AG04449 (cell line): ENCODE data around the gene GAK.

Experiments used
- CTCF ChIA-PET: fragments of 350-600 bp; formaldehyde crosslinking; extraction: SDS; loops from one replicate; lab custom pipeline; 2021; ENCODE audit warnings: antibody characterized with exemption; lab: Yijun Ruan, JAX
- POLR2A ChIA-PET: fragments of 400-600, 350-600 bp; formaldehyde crosslinking; extraction: SDS; loops from one replicate; lab custom pipeline; 2020; ENCODE audit warnings: antibody characterized with exemption, inconsistent platforms; lab: Yijun Ruan, JAX
- DNase-seq: peaks from one replicate; pipeline ENCODE4 v3.0.0-alpha.2; 2010; ENCODE audit warnings: low read depth, low spot score
- H3K4me3 ChIP-seq: 2 replicates; pipeline ENCODE4 v1.5.1; 2011; ENCODE audit warnings: low read depth, mild to moderate bottlenecking, control low read depth, low read length
- TF ChIP-seq, protein P1 (sequence below): IDR thresholded peaks from one replicate; pipeline ENCODE4 v1.5.1; 2011; ENCODE audit warnings: mild to moderate bottlenecking, moderate library complexity, low read length, control low read depth, inconsistent platforms; ENCODE audit not compliant: insufficient read depth; ENCODE audit errors: missing control alignments

Gene GAK

DNA sequence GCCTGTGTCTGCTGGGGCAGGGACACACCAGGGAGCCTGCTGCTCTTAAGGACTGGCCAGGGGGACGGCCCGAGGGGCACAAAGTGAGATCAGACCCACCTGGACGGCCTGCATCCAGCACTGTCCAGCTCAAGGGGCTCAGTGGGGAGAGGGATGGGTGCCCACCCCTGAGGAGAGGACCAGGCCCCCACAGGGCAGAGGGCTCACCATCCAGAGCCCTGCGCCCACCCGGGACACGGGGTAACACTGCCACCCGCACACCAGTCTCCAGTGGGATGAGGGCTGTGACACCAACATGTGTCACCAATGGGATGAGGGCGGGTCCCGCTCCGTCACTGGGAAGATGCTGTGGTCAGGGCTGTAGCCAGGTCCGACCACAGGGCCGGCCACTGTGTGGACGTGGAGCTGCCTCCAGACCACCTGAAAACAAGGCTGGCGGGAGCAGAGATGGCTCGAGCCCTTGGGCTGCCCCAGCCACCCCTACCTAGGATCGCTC, 28.1 kb upstream of the GAK start:
- no peak overlapping the region for H3K4me3 ChIP-seq
- DNase-seq: no peak
- TF ChIP-seq, protein P1, sequence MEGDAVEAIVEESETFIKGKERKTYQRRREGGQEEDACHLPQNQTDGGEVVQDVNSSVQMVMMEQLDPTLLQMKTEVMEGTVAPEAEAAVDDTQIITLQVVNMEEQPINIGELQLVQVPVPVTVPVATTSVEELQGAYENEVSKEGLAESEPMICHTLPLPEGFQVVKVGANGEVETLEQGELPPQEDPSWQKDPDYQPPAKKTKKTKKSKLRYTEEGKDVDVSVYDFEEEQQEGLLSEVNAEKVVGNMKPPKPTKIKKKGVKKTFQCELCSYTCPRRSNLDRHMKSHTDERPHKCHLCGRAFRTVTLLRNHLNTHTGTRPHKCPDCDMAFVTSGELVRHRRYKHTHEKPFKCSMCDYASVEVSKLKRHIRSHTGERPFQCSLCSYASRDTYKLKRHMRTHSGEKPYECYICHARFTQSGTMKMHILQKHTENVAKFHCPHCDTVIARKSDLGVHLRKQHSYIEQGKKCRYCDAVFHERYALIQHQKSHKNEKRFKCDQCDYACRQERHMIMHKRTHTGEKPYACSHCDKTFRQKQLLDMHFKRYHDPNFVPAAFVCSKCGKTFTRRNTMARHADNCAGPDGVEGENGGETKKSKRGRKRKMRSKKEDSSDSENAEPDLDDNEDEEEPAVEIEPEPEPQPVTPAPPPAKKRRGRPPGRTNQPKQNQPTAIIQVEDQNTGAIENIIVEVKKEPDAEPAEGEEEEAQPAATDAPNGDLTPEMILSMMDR: no peak
- ChIA-PET CTCF (no interaction called here), POLR2A (no interaction called here)

DNA sequence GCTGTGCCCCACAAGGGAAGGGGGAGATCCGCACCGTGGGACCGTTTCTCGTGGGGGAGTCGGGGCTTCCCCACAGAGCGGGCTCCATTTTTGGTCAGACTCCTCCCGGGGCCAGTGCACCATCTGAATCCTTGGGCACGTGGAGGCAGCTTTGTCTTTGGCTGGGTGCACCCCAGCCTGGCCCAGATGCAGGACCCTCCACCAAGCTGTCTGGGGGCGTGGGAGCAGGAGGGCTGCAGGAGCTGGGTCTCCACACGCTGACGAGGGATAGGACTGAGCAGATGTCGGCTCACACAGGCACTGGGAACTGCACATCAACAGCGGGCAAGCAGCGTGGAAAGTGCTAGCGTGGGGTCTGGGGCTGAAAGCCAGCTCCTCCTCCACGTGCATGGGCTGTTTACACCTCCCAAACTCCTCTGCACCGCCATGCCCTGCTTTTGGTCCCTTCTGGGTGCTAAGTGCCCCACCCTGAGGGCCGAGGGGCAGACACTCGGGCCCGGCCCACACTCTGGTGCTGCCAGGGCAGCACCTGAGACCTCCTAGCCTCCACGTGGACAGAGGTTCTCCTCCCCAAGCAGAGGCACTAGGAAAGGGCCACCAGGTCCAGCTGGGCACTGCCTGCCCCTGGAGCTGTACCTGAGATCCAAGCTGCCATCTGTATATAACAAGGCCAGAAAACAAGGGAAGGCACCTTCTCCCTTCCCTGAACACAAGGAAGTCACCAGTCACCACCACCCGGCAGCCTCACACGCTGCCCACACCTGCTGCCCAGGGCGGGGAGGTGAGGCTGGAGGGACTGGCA, 27.4 kb upstream of the GAK start:
- DNase-seq: no peak

DNA sequence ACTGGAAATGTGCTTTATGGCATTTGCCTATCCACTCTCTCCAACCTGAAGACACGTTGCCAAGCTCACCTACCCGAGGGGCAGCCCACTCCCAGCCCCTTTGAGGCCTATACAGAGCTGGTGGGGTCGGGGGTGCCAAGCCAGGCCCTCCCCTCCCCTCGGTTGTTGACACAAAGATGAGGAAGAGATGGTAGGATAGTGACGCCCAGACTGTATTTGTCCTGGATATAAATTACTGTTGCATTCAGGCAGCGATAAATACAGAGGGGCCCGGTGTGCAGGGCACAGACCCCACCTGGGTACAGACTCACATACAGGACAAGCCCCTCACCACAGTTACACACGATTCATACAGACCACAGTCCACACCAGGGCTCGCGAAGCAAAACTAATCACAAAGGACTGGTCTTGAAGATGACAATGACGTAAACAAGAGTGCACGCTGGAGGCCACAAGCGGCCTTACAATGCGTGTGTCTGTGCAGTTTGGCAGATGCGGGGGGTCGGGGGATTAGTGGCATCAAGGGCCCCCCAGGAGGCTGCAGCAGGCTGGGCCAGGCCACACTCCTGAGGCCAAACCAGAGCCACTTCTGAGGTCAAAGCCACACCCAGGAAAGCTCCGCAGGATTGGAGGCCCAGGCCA, 26.7 kb upstream of the GAK start:
- no peak for DNase-seq
- POLR2A ChIA-PET: interaction anchor here (1.2 kb wide), 1 partner anchor 27 kb away, joined by 3 read pairs; the partner anchor contains the start of genes GAK and TMEM175
- no peak overlapping the region for H3K4me3 ChIP-seq
- CTCF ChIA-PET: no interaction called here
- TF ChIP-seq, protein P1: no peak

More for the DNA sequence above, 27.4 kb upstream of the GAK start:
- POLR2A ChIA-PET: no interaction called here
- H3K4me3 ChIP-seq: no peak overlapping the region
- TF ChIP-seq, protein P1: no peak
- CTCF ChIA-PET: no interaction called here

DNA sequence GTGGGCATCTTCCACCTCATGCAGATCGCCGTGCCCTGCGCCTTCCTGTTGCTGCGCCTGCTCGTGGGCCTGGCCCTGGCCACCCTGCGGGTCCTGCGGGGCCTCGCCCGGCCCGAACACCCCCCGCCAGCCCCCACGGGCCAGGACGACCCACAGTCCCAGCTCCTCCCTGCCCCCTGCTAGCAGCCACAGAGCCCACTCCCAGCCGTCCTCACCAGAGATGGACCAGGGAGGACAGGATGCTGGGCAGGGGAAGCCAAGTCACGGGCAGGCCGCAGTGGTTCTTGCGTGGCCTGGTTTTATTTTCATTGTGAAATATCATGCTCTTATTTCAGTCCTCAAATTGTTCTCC, 26.2 kb upstream of the GAK start:
- TF ChIP-seq, protein P1: no peak
- no peak for DNase-seq
- CTCF ChIA-PET: no interaction called here
- POLR2A ChIA-PET: interaction anchor here (1.2 kb wide), 1 partner anchor 26 kb away, joined by 3 read pairs; the partner anchor contains the start of genes GAK and TMEM175
- no peak overlapping the region for H3K4me3 ChIP-seq

DNA sequence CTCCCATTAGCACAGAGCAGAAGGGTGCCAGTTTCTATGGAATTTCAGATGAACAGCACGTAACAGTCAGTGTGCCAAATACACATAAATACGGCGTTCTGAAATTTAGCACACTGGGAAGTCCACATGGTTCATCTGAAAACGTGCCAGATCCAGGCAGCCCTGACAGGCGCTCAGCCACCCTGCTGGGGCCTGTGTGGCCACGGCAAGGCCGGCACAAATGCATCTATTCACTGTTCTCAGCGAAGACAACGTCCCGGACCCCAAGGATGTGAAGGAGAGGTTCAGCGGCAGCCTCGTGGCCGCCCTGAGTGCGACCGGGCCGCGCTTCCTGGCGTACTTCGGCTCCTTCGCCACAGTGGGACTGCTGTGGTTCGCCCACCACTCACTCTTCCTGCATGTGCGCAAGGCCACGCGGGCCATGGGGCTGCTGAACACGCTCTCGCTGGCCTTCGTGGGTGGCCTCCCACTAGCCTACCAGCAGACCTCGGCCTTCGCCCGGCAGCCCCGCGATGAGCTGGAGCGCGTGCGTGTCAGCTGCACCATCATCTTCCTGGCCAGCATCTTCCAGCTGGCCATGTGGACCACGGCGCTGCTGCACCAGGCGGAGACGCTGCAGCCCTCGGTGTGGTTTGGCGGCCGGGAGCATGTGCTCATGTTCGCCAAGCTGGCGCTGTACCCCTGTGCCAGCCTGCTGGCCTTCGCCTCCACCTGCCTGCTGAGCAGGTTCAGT, 25.6 kb upstream of the GAK start:
- TF ChIP-seq, protein P1: no peak
- no peak overlapping the region for H3K4me3 ChIP-seq
- no peak for DNase-seq
- POLR2A ChIA-PET: interaction anchor here (0.6 to 1.2 kb wide), 2 partner anchors 17 to 25 kb away, joined by 3 read pairs; partner anchors contain the start of genes GAK and TMEM175
- CTCF ChIA-PET: no interaction called here

DNA sequence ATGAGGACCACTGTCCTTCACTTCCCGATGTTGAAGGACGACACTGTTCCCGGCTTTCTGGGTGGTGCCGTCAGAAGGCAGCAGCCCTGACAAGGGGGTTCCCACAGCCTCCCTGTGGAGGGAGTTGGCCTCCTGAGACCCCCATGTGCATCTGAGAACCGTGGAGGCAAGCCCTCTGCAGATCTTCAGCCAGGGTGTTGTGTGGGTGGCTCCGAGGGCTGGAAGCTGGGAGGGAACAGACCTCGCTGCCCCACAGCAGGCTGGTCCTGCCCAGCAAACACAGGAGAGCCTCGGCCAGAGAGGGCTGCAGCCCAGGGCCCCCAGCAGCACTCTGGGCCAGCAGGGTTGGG, 25.1 kb upstream of the GAK start:
- no peak overlapping the region for H3K4me3 ChIP-seq
- DNase-seq: no peak
- CTCF ChIA-PET: no interaction called here
- POLR2A ChIA-PET: interaction anchor here (0.6 kb wide), 1 partner anchor 18 kb away, joined by 3 read pairs; no protein-coding TSS in a partner anchor
- TF ChIP-seq, protein P1: no peak
